Endothelial cell of umbilical vein (primary cell): Measurements from ENCODE around the gene PRMT7. TPM values are rescaled to one million over a fixed set of nuclear protein-coding genes. Genes with fewer than 3 reads are reported as not detected.

ENCODE experiments used
- BruUV-seq: library from RNA; stranded (reverse); fragments of 400-500 nt; replicated peaks from 2 replicates; lab custom pipeline; 2021; lab: Mats Ljungman, UMichigan
- CTCF ChIA-PET: fragments of 300-600, 350-600 bp; sonication (Branson Sonifier 250); formaldehyde crosslinking; loops from one replicate; lab custom pipeline; 2021; ENCODE audit warnings: antibody characterized with exemption, inconsistent platforms; lab: Charles Lee
- POLR2A ChIA-PET: fragments of 300-600, 350-600 bp; sonication (Branson Sonifier 250); formaldehyde crosslinking; loops from one replicate; lab custom pipeline; 2021; ENCODE audit warnings: antibody characterized with exemption, inconsistent platforms; lab: Charles Lee
- DNase-seq: peaks from one replicate; pipeline ENCODE4 v3.0.0-alpha.2; 2011; ENCODE audit warnings: low read depth, low spot score
- FAIRE-seq: peaks from 2 replicates; lab custom pipeline; 2011; peaks lifted over from hg19 to GRCh38; lab: Jason Lieb, UNC
- H2AFZ ChIP-seq: 2 replicates; pipeline ENCODE4 v1.6.0; 2012; ENCODE audit warnings: low read depth, low read length, control low read depth, inconsistent platforms
- H3K27ac ChIP-seq: 2 replicates; pipeline ENCODE4 v1.5.1; 2011; ENCODE audit warnings: low read depth, mild to moderate bottlenecking, control low read depth, low read length, moderate library complexity; ENCODE audit not compliant: insufficient read depth
- H3K27me3 ChIP-seq, 2 experiments: 2 replicates each; pipeline versions ENCODE4 v1.6.0 to v1.6.1; 2011; ENCODE audit warnings: low read length in 2 of 2, mixed read lengths in 1 of 2; ENCODE audit not compliant: control insufficient read depth in 2 of 2, insufficient read depth in 2 of 2
- H3K36me3 ChIP-seq, 2 experiments: 2 replicates in 1 of 2; 3 replicates in 1 of 2; pipeline ENCODE4 v1.5.1; 2011; ENCODE audit warnings: low read length in 2 of 2, mild to moderate bottlenecking in 1 of 2, moderate library complexity in 1 of 2; ENCODE audit not compliant: control insufficient read depth in 2 of 2, insufficient read depth in 2 of 2; ENCODE audit errors: extremely low read depth in 1 of 2
- H3K4me1 ChIP-seq: 3 replicates; pipeline ENCODE4 v1.5.1; 2011; ENCODE audit warnings: mild to moderate bottlenecking, low read length; ENCODE audit not compliant: control insufficient read depth, insufficient read depth; ENCODE audit errors: extremely low read depth
- H3K4me2 ChIP-seq: 2 replicates; pipeline ENCODE4 v1.6.1; 2011; ENCODE audit warnings: low read length, control low read depth, mixed read lengths; ENCODE audit not compliant: insufficient read depth
- H3K4me3 ChIP-seq, 3 experiments: fragments of 200-600 bp in 1 of 3; sonication (generic), shearing (Covaris generic) in 1 of 3; replicated peaks in 1 of 3; 2 replicates each; pipeline ENCODE4 v1.5.1; 2011 to 2016; ENCODE audit warnings: control low read depth in 3 of 3, low read length in 3 of 3, mild to moderate bottlenecking in 2 of 3, inconsistent platforms in 1 of 3, low read depth in 1 of 3, moderate library complexity in 1 of 3; ENCODE audit not compliant: insufficient read depth in 1 of 3
- H3K79me2 ChIP-seq: 2 replicates; pipeline ENCODE4 v1.6.0; 2012; ENCODE audit warnings: low read length, inconsistent platforms; ENCODE audit not compliant: control insufficient read depth, insufficient read depth
- H3K9ac ChIP-seq: replicated peaks from 2 replicates; pipeline ENCODE3; 2011; ENCODE audit warnings: low read length, control low read depth; ENCODE audit not compliant: insufficient read depth; ENCODE audit errors: extremely low read depth
- H3K9me1 ChIP-seq: replicated peaks from 3 replicates; pipeline ENCODE4 v1.6.0; 2011; ENCODE audit warnings: mild to moderate bottlenecking, low read length; ENCODE audit not compliant: control insufficient read depth, insufficient read depth; ENCODE audit errors: extremely low read depth
- H3K9me3 ChIP-seq: replicated peaks from 2 replicates; pipeline ENCODE4 v1.5.1; 2012; ENCODE audit warnings: low read length, inconsistent platforms; ENCODE audit not compliant: control insufficient read depth, insufficient read depth
- H4K20me1 ChIP-seq: replicated peaks from 2 replicates; pipeline ENCODE3; 2011; ENCODE audit warnings: mild to moderate bottlenecking, low read length; ENCODE audit not compliant: control insufficient read depth, insufficient read depth; ENCODE audit errors: extremely low read depth
- EZH2 ChIP-seq: IDR thresholded peaks from 2 replicates; pipeline ENCODE4 v1.6.1; 2012; ENCODE audit warnings: borderline replicate concordance, low read depth, mild to moderate bottlenecking, moderate library complexity, low read length, inconsistent platforms; ENCODE audit not compliant: severe bottlenecking
- FOS ChIP-seq: IDR thresholded peaks from 2 replicates; pipeline ENCODE4 v1.6.1; 2011; ENCODE audit warnings: mild to moderate bottlenecking, low read length, moderate library complexity, borderline replicate concordance; ENCODE audit not compliant: insufficient read depth
- GATA2 ChIP-seq: IDR thresholded peaks from 2 replicates; pipeline ENCODE4 v1.7.0; 2011; ENCODE audit warnings: low read depth, mild to moderate bottlenecking, moderate library complexity, mixed read lengths, low read length; ENCODE audit not compliant: insufficient read length, insufficient read depth
- JUN ChIP-seq: IDR thresholded peaks from 2 replicates; pipeline ENCODE4 v1.6.1; 2011; ENCODE audit warnings: borderline replicate concordance, low read depth; ENCODE audit not compliant: insufficient read length, insufficient read depth
- MYC ChIP-seq: IDR thresholded peaks from one replicate; pipeline ENCODE4 v1.6.1; 2011; ENCODE audit warnings: mild to moderate bottlenecking, low read depth, low read length
- POLR2A ChIP-seq: IDR thresholded peaks from 2 replicates; pipeline ENCODE4 v1.6.1; 2012; ENCODE audit warnings: low read depth, mild to moderate bottlenecking, control low read depth, low read length
- POLR2AphosphoS5 ChIP-seq: IDR thresholded peaks from 2 replicates; pipeline ENCODE4 v1.6.1; 2012; ENCODE audit warnings: low read depth, mild to moderate bottlenecking, control low read depth, low read length, moderate library complexity; ENCODE audit not compliant: insufficient read depth
- dilution Hi-C: fragments of 300-500 bp; cut with MboI; formaldehyde crosslinking; loops from one replicate; pipeline ENCODE4 v1.15.0; 2019; ENCODE audit warnings: low sequenced_read_pairs; ENCODE audit not compliant: extremely low pct_ligation_motif_present
- intact Hi-C: fragments of 100-400 bp; cut with micrococcal nuclease; formaldehyde crosslinking; loops from one replicate; pipeline ENCODE4 v1.10.0; 2022
- polyA plus RNA-seq, 4 experiments: library from polyadenylated mRNA; depleted of rRNA in 3 of 4; stranded (reverse) in 3 of 4; unstranded in 1 of 4; fragments of >200 nt; gene quantifications; 2 replicates each; pipeline versions ENCODE4 v1.2.1 to v1.2.3, GENCODE V29; 2011 to 2012; ENCODE audit warnings: missing spikeins in 1 of 4
- total RNA-seq: library from RNA; stranded (reverse); gene quantifications from 2 replicates; pipeline ENCODE4 v1.2.3, GENCODE V29; 2021
- TF ChIP-seq, protein P1 (sequence below), 2 donors: IDR thresholded peaks; 1 replicate in 1 of 2; 2 replicates in 1 of 2; pipeline ENCODE4 v1.5.1; 2011; ENCODE audit warnings: low read length in 2 of 2, mild to moderate bottlenecking in 2 of 2, moderate library complexity in 2 of 2, control low read depth in 1 of 2, inconsistent platforms in 1 of 2, low read depth in 1 of 2; ENCODE audit not compliant: insufficient read depth in 1 of 2; ENCODE audit errors: extremely low read depth in 1 of 2
- TF ChIP-seq, protein P2 (sequence below): IDR thresholded peaks from 2 replicates; pipeline ENCODE4 v1.6.1; 2011; ENCODE audit not compliant: insufficient read depth, insufficient read length

Gene PRMT7
- total and polyA plus RNA-seq, 2 donors (not counting 3 experiments of a cell fraction or from before 2014, with no cell fraction given): 43.4 to 57.9 TPM

DNA sequence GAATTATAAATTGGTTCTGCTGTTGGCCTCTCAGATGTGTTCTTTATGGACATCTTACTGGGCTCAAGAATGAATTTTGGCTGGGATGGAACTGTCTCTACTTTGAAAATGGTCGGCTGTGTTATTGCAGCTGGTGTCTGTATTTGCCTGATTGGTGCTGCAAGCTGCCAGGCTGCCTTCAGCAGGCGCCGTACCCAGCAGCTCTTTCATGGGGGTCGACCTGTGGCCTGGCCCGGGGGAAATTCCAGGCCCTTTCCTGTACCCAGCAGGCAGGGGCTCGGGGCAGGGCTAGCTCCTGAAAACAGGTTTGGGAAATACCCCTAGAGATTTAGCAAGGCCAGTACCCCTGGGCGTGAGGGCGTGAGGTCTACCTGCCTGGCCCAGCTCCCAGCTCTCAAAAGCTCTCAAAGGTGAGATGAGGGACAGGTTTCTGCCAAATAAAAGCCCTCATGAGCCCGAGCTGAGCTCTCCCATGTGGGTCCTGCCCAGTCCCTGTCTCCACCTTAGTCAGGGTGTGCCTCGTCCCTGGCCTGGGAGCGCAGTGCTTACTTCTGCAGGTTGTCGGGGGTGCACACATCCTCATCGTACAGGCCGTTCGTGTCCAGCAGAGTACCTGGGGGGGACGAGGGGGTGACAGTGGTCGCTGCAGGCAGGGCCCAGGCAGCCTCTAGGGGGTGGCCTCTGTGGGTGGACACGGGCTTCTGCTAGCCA, 52.3 kb downstream of the PRMT7 start:
- Histone ChIP-seq H3K9ac (no peak overlapping the region), H3K79me2 (no peaks in the 10 kb centered on the region), H3K4me1 (no peaks in the 10 kb centered on the region), H3K4me2 (no peak overlapping the region), H3K36me3 (peaks cover 0 to 3% of the 10 kb centered on the region in 2 experiments), H4K20me1 (no peaks in the 10 kb centered on the region), H3K9me1 (no peaks in the 10 kb centered on the region), H3K9me3 (no peaks in the 10 kb centered on the region), H3K27ac (no peak overlapping the region), H3K4me3 (no peak overlapping the region), H3K27me3 (no peaks in the 10 kb centered on the region), H2AFZ (no peak overlapping the region)
- DNase-seq (no peak), FAIRE-seq (no peak)
- dilution Hi-C loops: no loop called here
- POLR2A ChIA-PET: no interaction called here
- no TSS peak for BruUV-seq
- CTCF ChIA-PET: interaction anchor here (0.6 to 1.8 kb wide), 5 partner anchors 11 to 102 kb away, joined by 3 to 5 read pairs (median 3); no protein-coding TSS in a partner anchor
- intact Hi-C loops: no loop called here
- TF ChIP-seq POLR2A (no peak), GATA2 (no peak), FOS (no peak), EZH2 (no peak), POLR2AphosphoS5 (no peak), MYC (no peak), JUN (no peak)
- TF ChIP-seq, protein P1, sequence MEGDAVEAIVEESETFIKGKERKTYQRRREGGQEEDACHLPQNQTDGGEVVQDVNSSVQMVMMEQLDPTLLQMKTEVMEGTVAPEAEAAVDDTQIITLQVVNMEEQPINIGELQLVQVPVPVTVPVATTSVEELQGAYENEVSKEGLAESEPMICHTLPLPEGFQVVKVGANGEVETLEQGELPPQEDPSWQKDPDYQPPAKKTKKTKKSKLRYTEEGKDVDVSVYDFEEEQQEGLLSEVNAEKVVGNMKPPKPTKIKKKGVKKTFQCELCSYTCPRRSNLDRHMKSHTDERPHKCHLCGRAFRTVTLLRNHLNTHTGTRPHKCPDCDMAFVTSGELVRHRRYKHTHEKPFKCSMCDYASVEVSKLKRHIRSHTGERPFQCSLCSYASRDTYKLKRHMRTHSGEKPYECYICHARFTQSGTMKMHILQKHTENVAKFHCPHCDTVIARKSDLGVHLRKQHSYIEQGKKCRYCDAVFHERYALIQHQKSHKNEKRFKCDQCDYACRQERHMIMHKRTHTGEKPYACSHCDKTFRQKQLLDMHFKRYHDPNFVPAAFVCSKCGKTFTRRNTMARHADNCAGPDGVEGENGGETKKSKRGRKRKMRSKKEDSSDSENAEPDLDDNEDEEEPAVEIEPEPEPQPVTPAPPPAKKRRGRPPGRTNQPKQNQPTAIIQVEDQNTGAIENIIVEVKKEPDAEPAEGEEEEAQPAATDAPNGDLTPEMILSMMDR (IDR thresholded peaks at IDR 0.05; ENCODE audit: extremely low read depth in 1 of 2, insufficient read depth in 1 of 2, low read depth in 1 of 2, low read length in 2 of 2): no peak
- TF ChIP-seq, protein P2, sequence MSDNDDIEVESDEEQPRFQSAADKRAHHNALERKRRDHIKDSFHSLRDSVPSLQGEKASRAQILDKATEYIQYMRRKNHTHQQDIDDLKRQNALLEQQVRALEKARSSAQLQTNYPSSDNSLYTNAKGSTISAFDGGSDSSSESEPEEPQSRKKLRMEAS: no peak
